Hair follicle dermal papilla cell (primary cell): ENCODE results near the gene SF3B3. TPM values are rescaled to one million over a fixed set of nuclear protein-coding genes. Genes with fewer than 3 reads are reported as not detected.

Source experiments
- small RNA-seq: library from RNA; depleted of rRNA; stranded (forward); fragments of <200 nt; gene quantifications from one replicate; pipeline ENCODE3, GENCODE V24; 2012
- total RNA-seq: library from RNA; depleted of rRNA; stranded (reverse); fragments of >200 nt; gene quantifications from 2 replicates; pipeline ENCODE4 v1.2.3, GENCODE V29; 2012

Gene SF3B3
- total RNA-seq, result 112 and 124 TPM in 2 replicates

DNA sequence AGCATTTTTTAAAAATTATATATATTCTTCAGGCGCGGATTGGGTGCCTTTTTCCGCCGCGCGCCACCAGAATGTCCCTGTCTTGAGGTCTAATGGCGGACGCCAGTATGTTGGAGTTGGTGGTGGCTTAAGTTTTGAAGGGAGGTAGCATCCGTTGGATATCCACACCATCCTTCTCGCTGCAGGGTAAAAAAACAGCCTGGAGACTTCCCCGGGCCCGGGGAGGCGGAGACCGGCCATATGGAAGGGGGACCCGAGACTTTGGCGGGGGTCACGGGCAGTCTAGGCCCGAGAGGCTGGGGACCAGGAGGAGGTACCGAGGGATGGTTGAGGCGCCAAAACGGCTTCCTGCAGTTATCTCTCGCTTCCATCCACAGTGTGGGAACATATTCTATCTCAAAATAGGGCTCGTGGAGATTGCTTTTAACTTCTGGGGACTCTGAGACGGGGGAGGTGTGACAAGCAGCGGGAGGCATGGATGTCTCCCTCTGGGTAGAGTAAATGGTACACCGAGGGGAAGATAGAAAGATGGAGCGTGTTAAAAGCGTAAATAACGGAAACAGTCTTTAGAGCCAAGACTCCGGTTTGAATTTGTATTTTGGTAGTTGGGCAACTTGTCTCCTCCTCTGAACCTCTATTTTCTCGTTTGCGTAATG lies at the start of gene SF3B3:
TSS of gene SF3B3 (plus strand) at position 74 of the 656 bp plus-strand sequence. CDS start 2,841 bp downstream, outside the sequence.

GRCh38 chr16:70523076-70523742 lies 407 bp upstream of the SF3B3 start, which contains the start of gene COG4:
Gene COG4 (minus strand): TSS chr16:70523554. CDS start chr16:70523543, 11 bp downstream.

Small RNAs within 50 kb of the gene (small RNA-seq; reads per million reads assigned to genes)
- gene SNORD111 (0.77 reads per million, percentile 10 among the genes with 10 or more reads in this experiment), gene SNORD111B (124 reads per million, percentile 98 among the genes with 10 or more reads in this experiment)

Other genes with a start within 250 kb of the SF3B3 start
- 161 and 257 TPM in 2 replicates for gene AARS1, start 234.3 kb upstream of the SF3B3 start, total RNA-seq
- gene DDX19B, start 224.6 kb upstream of the SF3B3 start, total RNA-seq, result 27.2 and 30.0 TPM in 2 replicates
- 43.6 and 49.5 TPM in 2 replicates for gene DDX19A, start 176.9 kb upstream of the SF3B3 start, total RNA-seq
- gene ST3GAL2, start 84.7 kb upstream of the SF3B3 start, total RNA-seq, result 38.4 and 49.2 TPM in 2 replicates
- 9.7 and 10.3 TPM in 2 replicates for gene FCSK, start 69.2 kb upstream of the SF3B3 start, total RNA-seq
- gene COG4, start 262 bp upstream of the SF3B3 start, total RNA-seq, result 64.4 and 97.0 TPM in 2 replicates
- 1.5 and 2.8 TPM in 2 replicates for gene IL34, start 122.7 kb downstream of the SF3B3 start, total RNA-seq
- gene MTSS2, start 162.2 kb downstream of the SF3B3 start, total RNA-seq, result 278 and 291 TPM in 2 replicates